ENCODE data around the gene FAAH.

The FAAH gene

GRCh38 chr1:46461809-46462448 lies 67.8 kb downstream of the FAAH start:
- Histone ChIP-seq H3K4me3 (no peak overlapping the region), H3K27ac (no peak overlapping the region)
- no peak for DNase-seq (ENCODE audit: low spot score)
- TF ChIP-seq CTCF (IDR thresholded peaks at IDR 0.05): no peak

Data from coronary artery (tissue), 2 donors.